GM10266 (cell line): Measurements from ENCODE around the gene SIRPG.

Experiments
- DNase-seq: peaks from one replicate; pipeline ENCODE4 v3.0.0; 2012; ENCODE audit errors: extremely low spot score
- TF ChIP-seq, protein P1 (sequence below): IDR thresholded peaks from 2 replicates; pipeline ENCODE4 v1.5.1; 2012; ENCODE audit warnings: mild to moderate bottlenecking, low read depth; ENCODE audit not compliant: control insufficient read depth, insufficient read depth; ENCODE audit errors: missing control alignments

SIRPG gene

DNA sequence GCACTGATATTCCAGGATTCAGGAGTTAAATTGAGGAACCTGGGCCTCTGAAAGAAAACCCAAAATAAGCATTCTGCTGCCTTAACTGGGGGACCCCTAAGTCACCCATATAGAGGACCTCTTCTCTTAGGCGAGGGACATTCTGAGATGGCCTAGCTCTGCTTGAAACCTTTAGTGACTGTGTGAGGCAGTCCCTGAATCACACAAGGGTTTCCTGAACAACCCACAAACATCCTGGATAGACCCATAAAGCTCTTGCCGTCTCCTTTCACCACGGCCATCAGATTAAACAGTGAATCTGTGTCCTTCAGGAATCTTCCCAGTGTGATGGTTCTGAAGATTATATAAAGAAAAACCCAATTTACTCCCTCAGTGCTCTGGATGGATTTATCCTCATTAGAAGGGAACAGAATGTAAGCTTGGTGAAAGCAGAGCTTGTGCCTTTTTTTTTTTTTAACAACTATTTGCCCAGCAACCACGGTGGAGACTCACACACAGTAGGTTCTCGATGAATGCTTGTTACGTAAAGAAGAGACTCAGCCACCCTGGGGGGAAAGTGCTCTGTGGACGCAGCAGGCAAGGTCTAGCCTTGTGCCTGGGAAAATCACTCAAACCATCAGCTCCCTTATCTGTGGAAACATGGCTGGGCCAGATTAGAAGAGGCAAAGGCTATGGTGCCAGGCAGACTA lies 39.1 kb upstream of the SIRPG start:
- TF ChIP-seq, protein P1, sequence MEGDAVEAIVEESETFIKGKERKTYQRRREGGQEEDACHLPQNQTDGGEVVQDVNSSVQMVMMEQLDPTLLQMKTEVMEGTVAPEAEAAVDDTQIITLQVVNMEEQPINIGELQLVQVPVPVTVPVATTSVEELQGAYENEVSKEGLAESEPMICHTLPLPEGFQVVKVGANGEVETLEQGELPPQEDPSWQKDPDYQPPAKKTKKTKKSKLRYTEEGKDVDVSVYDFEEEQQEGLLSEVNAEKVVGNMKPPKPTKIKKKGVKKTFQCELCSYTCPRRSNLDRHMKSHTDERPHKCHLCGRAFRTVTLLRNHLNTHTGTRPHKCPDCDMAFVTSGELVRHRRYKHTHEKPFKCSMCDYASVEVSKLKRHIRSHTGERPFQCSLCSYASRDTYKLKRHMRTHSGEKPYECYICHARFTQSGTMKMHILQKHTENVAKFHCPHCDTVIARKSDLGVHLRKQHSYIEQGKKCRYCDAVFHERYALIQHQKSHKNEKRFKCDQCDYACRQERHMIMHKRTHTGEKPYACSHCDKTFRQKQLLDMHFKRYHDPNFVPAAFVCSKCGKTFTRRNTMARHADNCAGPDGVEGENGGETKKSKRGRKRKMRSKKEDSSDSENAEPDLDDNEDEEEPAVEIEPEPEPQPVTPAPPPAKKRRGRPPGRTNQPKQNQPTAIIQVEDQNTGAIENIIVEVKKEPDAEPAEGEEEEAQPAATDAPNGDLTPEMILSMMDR: no peak
- no peak for DNase-seq

GRCh38 chr20:1694672-1695071 lies 37.1 kb upstream of the SIRPG start:
- TF ChIP-seq, protein P1: no peak
- DNase-seq: no peak

GRCh38 chr20:1693427-1693826 lies 35.8 kb upstream of the SIRPG start:
- TF ChIP-seq, protein P1: no peak
- no peak for DNase-seq

DNA sequence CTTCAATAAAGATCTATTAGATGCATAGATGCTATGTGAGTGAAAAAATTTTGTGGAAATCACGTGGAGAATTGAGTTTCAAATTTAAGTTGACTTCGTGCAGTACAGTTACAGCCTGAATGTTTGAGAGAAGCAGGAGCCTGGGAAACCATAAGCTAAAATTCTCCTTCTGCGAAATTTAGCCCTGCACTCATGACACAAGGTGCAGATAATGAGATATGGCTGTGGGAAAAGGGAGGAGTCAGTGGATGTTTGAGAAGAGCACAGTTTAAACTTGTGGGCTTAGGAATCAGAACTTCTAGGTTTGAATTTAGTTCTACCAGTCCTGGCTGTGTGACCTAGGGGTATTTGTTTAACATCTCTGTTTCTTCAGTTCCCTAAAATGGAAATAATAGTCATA lies 32.1 kb upstream of the SIRPG start:
- TF ChIP-seq, protein P1: no peak
- DNase-seq: no peak

DNA sequence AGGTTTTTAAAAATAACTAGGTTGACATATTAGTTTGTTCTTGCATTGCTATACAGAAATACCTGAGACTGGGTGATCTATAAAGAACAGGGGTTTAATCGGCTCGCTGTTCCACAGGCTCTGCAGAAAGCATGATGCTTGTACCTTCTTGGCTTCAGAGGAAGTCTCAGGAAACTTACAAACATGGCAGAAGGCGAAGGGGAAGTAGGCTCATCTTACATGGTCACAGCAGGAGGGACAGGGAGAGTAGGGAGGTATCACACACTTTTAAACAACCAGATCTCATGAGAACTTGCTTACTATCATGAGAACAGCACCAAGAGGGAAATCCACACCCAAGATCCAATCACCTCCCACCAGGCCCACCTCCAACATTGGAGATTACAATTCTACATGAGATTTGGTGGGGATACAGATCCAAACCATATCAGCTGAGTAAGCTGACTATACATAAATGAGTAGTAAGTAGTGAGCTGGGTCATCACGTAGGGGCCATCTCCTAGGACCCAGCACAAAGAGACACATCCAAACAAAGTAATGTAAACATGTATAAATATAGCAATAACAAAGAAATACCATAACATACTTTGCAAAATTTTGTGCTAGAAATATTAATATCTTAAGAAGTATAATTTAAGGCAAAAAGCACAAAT lies 31.4 kb upstream of the SIRPG start:
- DNase-seq: no peak
- TF ChIP-seq, protein P1: no peak

- no peak for DNase-seq
- TF ChIP-seq, protein P1: no peak
Measured at GRCh38 chr20:1687053-1687452, 29.5 kb upstream of the SIRPG start.

DNA sequence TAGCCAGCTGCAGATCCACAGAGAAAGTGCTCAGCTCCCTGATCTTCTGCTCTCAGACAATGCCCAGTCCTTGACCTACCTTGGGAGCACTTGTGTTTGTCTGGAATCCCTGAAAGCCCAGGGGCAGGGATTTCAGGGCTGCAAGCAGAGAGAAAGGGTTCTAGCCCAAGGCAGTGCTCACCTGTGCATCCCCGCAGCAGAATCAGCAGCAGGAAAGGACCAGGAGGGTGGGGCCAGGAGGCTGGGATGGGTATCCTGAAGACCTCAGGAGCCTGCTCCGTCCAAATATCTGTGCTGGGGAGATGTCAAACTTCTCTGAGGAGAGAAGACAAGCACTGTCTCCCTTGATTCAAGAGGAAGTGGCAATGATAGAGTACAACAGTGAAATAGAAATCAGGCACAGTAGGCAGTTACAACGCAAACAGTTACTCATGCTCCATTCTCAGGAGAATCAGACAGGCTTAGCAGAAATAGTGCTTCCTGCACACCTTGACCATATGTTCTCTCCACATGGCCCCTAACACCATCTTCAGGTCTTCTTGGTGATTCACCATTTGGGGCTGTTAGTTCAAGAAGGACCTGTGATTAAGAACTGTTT lies 28.7 kb upstream of the SIRPG start:
- TF ChIP-seq, protein P1: no peak
- DNase-seq: no peak
